Sigmoid colon (tissue), 7 donors: ENCODE data around the gene PPP1R14B. TPM values are rescaled to one million over a fixed set of nuclear protein-coding genes. Genes with fewer than 3 reads are reported as not detected.

Source experiments
- DNase-seq: peaks from one replicate; pipeline ENCODE4 v3.0.0-alpha.2; 2019
- H3K27ac ChIP-seq, 4 donors: fragments of 200-600 bp; sonication (generic); one replicate each; pipeline ENCODE4 v1.5.1; 2016 to 2019; ENCODE audit warnings: mild to moderate bottlenecking in 1 of 4
- H3K27me3 ChIP-seq, 3 donors: fragments of 200-600 bp; sonication (generic); one replicate each; pipeline ENCODE4 v1.5.1; 2019; ENCODE audit warnings: mild to moderate bottlenecking in 1 of 3
- H3K36me3 ChIP-seq, 4 donors: fragments of 200-600 bp; sonication (generic); one replicate each; pipeline ENCODE4 v1.5.1; 2016 to 2019
- H3K4me1 ChIP-seq, 4 donors: fragments of 200-600 bp; sonication (generic); one replicate each; pipeline ENCODE4 v1.5.1; 2017 to 2019
- H3K4me3 ChIP-seq, 4 donors: fragments of 200-600 bp; sonication (generic); one replicate each; pipeline ENCODE4 v1.5.1; 2017 to 2019; ENCODE audit warnings: mild to moderate bottlenecking in 2 of 4, moderate library complexity in 1 of 4
- H3K9me3 ChIP-seq, 4 donors: fragments of 200-600 bp in 3 of 4; sonication (generic) in 3 of 4; one replicate each; pipeline versions ENCODE4 v1.5.1 to v1.6.1; 2013 to 2019
- EP300 ChIP-seq, 4 donors: sonication (generic); formaldehyde crosslinking; IDR thresholded peaks; one replicate each; pipeline ENCODE4 v1.6.1; 2017; ENCODE audit warnings: antibody characterized with exemption in 4 of 4
- POLR2A ChIP-seq, 2 donors: fragments of 450-650 bp; IDR thresholded peaks; one replicate each; pipeline ENCODE4 v1.6.1; 2016; ENCODE audit warnings: antibody characterized with exemption in 2 of 2, mild to moderate bottlenecking in 2 of 2, moderate library complexity in 2 of 2
- POLR2AphosphoS5 ChIP-seq, 4 donors: sonication (generic); formaldehyde crosslinking; IDR thresholded peaks; one replicate each; pipeline ENCODE4 v1.6.1; 2017; ENCODE audit warnings: antibody characterized with exemption in 4 of 4
- WGBS, 2 donors: extraction: QIAGEN DNeasy Blood & Tissue Kit; methylation state at CpG; one replicate each; pipeline ENCODE4 v1.1.7; 2013; 5-methylcytosine and 5-hydroxymethylcytosine counted together
- intact Hi-C: fragments of 100-400 bp; cut with DNase I; formaldehyde crosslinking; loops from one replicate; pipeline ENCODE4 v1.15.1; 2023
- polyA plus RNA-seq, 3 donors: library from polyadenylated mRNA; stranded (reverse); fragments of 200-250 nt; gene quantifications; one replicate each; pipeline ENCODE4 v1.2.3, GENCODE V29; 2013
- total RNA-seq, 4 donors: library from RNA; depleted of rRNA; stranded (reverse); fragments of >200 nt; gene quantifications; one replicate each; pipeline ENCODE4 v1.1.0, GENCODE V29; 2016
- TF ChIP-seq, protein P1 (sequence below), 4 experiments: fragments of 450-650 bp in 3 of 4; fragments of 200-600 bp in 1 of 4; IDR thresholded peaks; one replicate each; pipeline ENCODE4 v1.5.1; 2016 to 2019; ENCODE audit warnings: antibody characterized with exemption in 4 of 4, mild to moderate bottlenecking in 3 of 4, moderate library complexity in 2 of 4
- donor health status: healthy with polysubstance abuse.
- donor health status: Bipolar disorder and iron deficiency.
- donor health status: healthy.

Gene PPP1R14B
- 10 to 100 TPM; 31.8 to 66.6 (median 51.3) TPM for total RNA-seq
- polyA plus RNA-seq = 100 to 1,000 TPM in 1 of 3 donors, 10 to 100 TPM in 2; 78.8 to 159 (median 93.7) TPM

- H3K36me3 ChIP-seq = peaks cover 0 to 9% (median 4%) of the 10 kb centered on the region in 4 donors
- H3K4me1 ChIP-seq = peaks cover 0 to 67% (median 46%) of the 10 kb centered on the region in 4 donors
- H3K4me3 ChIP-seq = peak within 1 kb of the TSS; percentile 53 to 64 (median 56)
- TF ChIP-seq EP300 (IDR thresholded peaks at IDR 0.05) (no peak), POLR2AphosphoS5 (IDR thresholded peaks at IDR 0.05) (peak in 3 of 4 donors; percentile 40 to 65 (median 61)), POLR2A (IDR thresholded peaks at IDR 0.05) (peak in 1 of 2 donors; percentile 32)
- TF ChIP-seq, protein P1, sequence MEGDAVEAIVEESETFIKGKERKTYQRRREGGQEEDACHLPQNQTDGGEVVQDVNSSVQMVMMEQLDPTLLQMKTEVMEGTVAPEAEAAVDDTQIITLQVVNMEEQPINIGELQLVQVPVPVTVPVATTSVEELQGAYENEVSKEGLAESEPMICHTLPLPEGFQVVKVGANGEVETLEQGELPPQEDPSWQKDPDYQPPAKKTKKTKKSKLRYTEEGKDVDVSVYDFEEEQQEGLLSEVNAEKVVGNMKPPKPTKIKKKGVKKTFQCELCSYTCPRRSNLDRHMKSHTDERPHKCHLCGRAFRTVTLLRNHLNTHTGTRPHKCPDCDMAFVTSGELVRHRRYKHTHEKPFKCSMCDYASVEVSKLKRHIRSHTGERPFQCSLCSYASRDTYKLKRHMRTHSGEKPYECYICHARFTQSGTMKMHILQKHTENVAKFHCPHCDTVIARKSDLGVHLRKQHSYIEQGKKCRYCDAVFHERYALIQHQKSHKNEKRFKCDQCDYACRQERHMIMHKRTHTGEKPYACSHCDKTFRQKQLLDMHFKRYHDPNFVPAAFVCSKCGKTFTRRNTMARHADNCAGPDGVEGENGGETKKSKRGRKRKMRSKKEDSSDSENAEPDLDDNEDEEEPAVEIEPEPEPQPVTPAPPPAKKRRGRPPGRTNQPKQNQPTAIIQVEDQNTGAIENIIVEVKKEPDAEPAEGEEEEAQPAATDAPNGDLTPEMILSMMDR (IDR thresholded peaks at IDR 0.05) = peak in 1 of 4 experiments; percentile 4
- peak within 1 kb of the TSS; percentile 83 to 96 (median 92) for H3K27ac ChIP-seq
- intact Hi-C loops = loop anchor here (5.0 kb wide), 1 partner anchor 55 kb away; the partner anchor contains the start of gene CATSPERZ
- peak; percentile 93 for DNase-seq
- no peaks in the 10 kb centered on the region for H3K9me3 ChIP-seq
- WGBS, 2 donors = 1% methylated on average over 74 of the region's 74 CpGs
- no peaks in the 10 kb centered on the region for H3K27me3 ChIP-seq
Measured at GRCh38 chr11:64246871-64247728, at the start of gene PPP1R14B. Gene PPP1R14B, minus strand, starts transcription at chr11:64246943. Its CDS starts 270 bp downstream, at chr11:64246673.

DNA sequence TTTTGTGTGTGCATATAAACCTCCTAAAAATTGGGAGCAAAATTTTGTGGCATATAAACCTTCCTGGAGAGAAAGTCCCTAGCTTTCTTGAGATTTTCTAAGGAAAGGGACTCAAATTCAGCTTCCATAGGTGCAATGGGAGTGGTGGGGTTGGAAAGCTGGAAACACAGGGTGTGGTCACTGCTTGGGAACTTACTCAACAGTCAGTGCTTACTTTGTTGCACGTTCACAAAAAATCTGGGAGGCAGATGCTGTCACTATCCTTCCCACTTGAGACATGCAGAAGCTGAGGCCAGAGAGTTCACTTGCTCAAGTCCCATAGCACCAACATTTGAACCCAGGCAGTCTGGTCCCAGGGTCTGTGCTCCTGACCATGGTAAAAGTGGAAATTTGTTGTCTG is 49.5 kb upstream of the PPP1R14B start:
- TF ChIP-seq EP300 (IDR thresholded peaks at IDR 0.05) = no peak
- no peak for TF ChIP-seq POLR2A (IDR thresholded peaks at IDR 0.05)
- TF ChIP-seq, protein P1 (IDR thresholded peaks at IDR 0.05) = no peak
- no peak for TF ChIP-seq POLR2AphosphoS5 (IDR thresholded peaks at IDR 0.05)
- Histone ChIP-seq H3K27ac (no peak overlapping the region), H3K9me3 (no peaks in the 10 kb centered on the region), H3K36me3 (no peaks in the 10 kb centered on the region), H3K27me3 (peaks cover 58 to 100% (median 96%) of the 10 kb centered on the region in 3 donors), H3K4me1 (peaks cover 0 to 41% (median 39%) of the 10 kb centered on the region in 4 donors), H3K4me3 (no peak overlapping the region)
- intact Hi-C loops = no loop called here
- 11 to 38% methylated on average over 1 of the region's 1 CpG for whole genome bisulfite sequencing, 2 donors
- DNase-seq = no peak

- no peak for DNase-seq
- Histone ChIP-seq H3K27ac (no peak overlapping the region), H3K9me3 (no peaks in the 10 kb centered on the region), H3K4me1 (peaks cover 0 to 41% (median 37%) of the 10 kb centered on the region in 4 donors), H3K36me3 (no peaks in the 10 kb centered on the region), H3K4me3 (no peak overlapping the region), H3K27me3 (peaks cover 60 to 100% (median 98%) of the 10 kb centered on the region in 3 donors)
- 83 to 93% methylated on average over 4 of the region's 4 CpGs for WGBS, 2 donors
- intact Hi-C loops = no loop called here
- TF ChIP-seq POLR2A (IDR thresholded peaks at IDR 0.05) (no peak), EP300 (IDR thresholded peaks at IDR 0.05) (no peak), POLR2AphosphoS5 (IDR thresholded peaks at IDR 0.05) (no peak)
- TF ChIP-seq, protein P1 (IDR thresholded peaks at IDR 0.05) = no peak
Measured at GRCh38 chr11:64295760-64296159, 49.0 kb upstream of the PPP1R14B start.

- intact Hi-C loops = no loop called here
- DNase-seq = no peak
- H3K36me3 ChIP-seq = no peaks in the 10 kb centered on the region
- H3K27ac ChIP-seq = no peak overlapping the region
- H3K4me1 ChIP-seq = peaks cover 0 to 31% (median 27%) of the 10 kb centered on the region in 4 donors
- H3K9me3 ChIP-seq = no peaks in the 10 kb centered on the region
- no peak overlapping the region for H3K4me3 ChIP-seq
- WGBS, 2 donors = 51 to 71% methylated on average over 3 of the region's 3 CpGs
- TF ChIP-seq, protein P1 (IDR thresholded peaks at IDR 0.05) = no peak
- TF ChIP-seq POLR2A (IDR thresholded peaks at IDR 0.05) = no peak
- TF ChIP-seq EP300 (IDR thresholded peaks at IDR 0.05) = no peak
- no peak for TF ChIP-seq POLR2AphosphoS5 (IDR thresholded peaks at IDR 0.05)
- peaks cover 51 to 100% (median 98%) of the 10 kb centered on the region in 3 donors for H3K27me3 ChIP-seq
Measured at GRCh38 chr11:64294774-64295173, 48.0 kb upstream of the PPP1R14B start.
